WTC11 (cell line): ENCODE data around the gene BEND5. TPM values are rescaled to one million over a fixed set of nuclear protein-coding genes. Genes with fewer than 3 reads are reported as not detected.

Source experiments
- ATAC-seq: fragments of 200-7000 bp; cut with Tn5 transposase; 2 replicates; pipeline ENCODE4 v1.10.0; 2021; ENCODE audit warnings: mild to moderate bottlenecking, moderate library complexity
- CTCF ChIA-PET: fragments of 300-600 bp; sonication (Branson Sonifier 250); formaldehyde crosslinking; loops from one replicate; lab custom pipeline; 2021; ENCODE audit warnings: antibody characterized with exemption; lab: Charles Lee
- POLR2A ChIA-PET: fragments of 350-600 bp; sonication (Branson Sonifier 250); formaldehyde crosslinking; loops from one replicate; lab custom pipeline; 2021; ENCODE audit warnings: antibody characterized with exemption; lab: Charles Lee
- DNase-seq: peaks from one replicate; pipeline ENCODE4 v3.0.0; 2021; ENCODE audit warnings: low spot score
- H3K27ac Mint-ChIP-seq: 2 replicates; pipeline ENCODE4 v1.8.0; 2021; ENCODE audit warnings: mixed read lengths
- H3K27me3 Mint-ChIP-seq: 2 replicates; pipeline ENCODE4 v1.8.0; 2021; ENCODE audit warnings: low read depth, mild to moderate bottlenecking, moderate library complexity, mixed read lengths
- H3K36me3 Mint-ChIP-seq: 2 replicates; pipeline ENCODE4 v1.8.0; 2021; ENCODE audit warnings: mixed read lengths
- H3K4me1 Mint-ChIP-seq: 2 replicates; pipeline ENCODE4 v1.8.0; 2022; ENCODE audit warnings: mixed read lengths
- H3K4me3 Mint-ChIP-seq: 2 replicates; pipeline ENCODE4 v1.8.0; 2021; ENCODE audit warnings: mild to moderate bottlenecking, moderate library complexity, mixed read lengths
- H3K9me3 Mint-ChIP-seq: 2 replicates; pipeline ENCODE4 v1.8.0; 2021; ENCODE audit warnings: mixed read lengths
- ATF1 ChIP-seq: sonication (generic); formaldehyde crosslinking; IDR thresholded peaks from 2 replicates; pipeline ENCODE4 v1.8.1; 2023; ENCODE audit warnings: mild to moderate bottlenecking, moderate library complexity, missing genetic modification reagents
- ATF3 ChIP-seq: sonication (generic); formaldehyde crosslinking; conservative IDR thresholded peaks from 2 replicates; pipeline ENCODE4 v1.8.1; 2022; ENCODE audit warnings: mild to moderate bottlenecking, missing genetic modification reagents
- ATF6 ChIP-seq: sonication (generic); formaldehyde crosslinking; IDR thresholded peaks from 2 replicates; pipeline ENCODE4 v1.8.1; 2023; ENCODE audit warnings: mild to moderate bottlenecking, missing genetic modification reagents
- CBFB ChIP-seq: sonication (generic); formaldehyde crosslinking; IDR thresholded peaks from 2 replicates; pipeline ENCODE4 v1.8.1; 2022; ENCODE audit warnings: mild to moderate bottlenecking, low read depth, missing genetic modification reagents
- CREM ChIP-seq: sonication (generic); formaldehyde crosslinking; IDR thresholded peaks from 2 replicates; pipeline ENCODE4 v1.8.1; 2022; ENCODE audit warnings: mild to moderate bottlenecking, missing genetic modification reagents, moderate library complexity
- ELF4 ChIP-seq: sonication (generic); formaldehyde crosslinking; IDR thresholded peaks from 2 replicates; pipeline ENCODE4 v1.8.1; 2022; ENCODE audit warnings: low read depth, mild to moderate bottlenecking, moderate library complexity, missing genetic modification reagents
- ERG ChIP-seq: fragments of 250-450 bp; sonication (Bioruptor Pico); IDR thresholded peaks from 2 replicates; pipeline ENCODE4 v1.8.0; 2021; ENCODE audit warnings: mild to moderate bottlenecking
- FOXP4 ChIP-seq: sonication (generic); formaldehyde crosslinking; IDR thresholded peaks from 2 replicates; pipeline ENCODE4 v1.8.0; 2022; ENCODE audit warnings: mild to moderate bottlenecking, missing genetic modification reagents
- GABPB1 ChIP-seq: sonication (generic); formaldehyde crosslinking; IDR thresholded peaks from 2 replicates; pipeline ENCODE4 v1.8.1; 2023; ENCODE audit warnings: mild to moderate bottlenecking, missing genetic modification reagents
- IRF2 ChIP-seq: sonication (generic); formaldehyde crosslinking; IDR thresholded peaks from 2 replicates; pipeline ENCODE4 v1.8.0; 2022; ENCODE audit warnings: low read depth, missing genetic modification reagents, borderline replicate concordance
- JUN ChIP-seq: sonication (generic); formaldehyde crosslinking; IDR thresholded peaks from 2 replicates; pipeline ENCODE4 v1.8.0; 2023; ENCODE audit warnings: mild to moderate bottlenecking, missing genetic modification reagents
- MLX ChIP-seq: sonication (generic); formaldehyde crosslinking; IDR thresholded peaks from 2 replicates; pipeline ENCODE4 v1.8.1; 2023; ENCODE audit warnings: mild to moderate bottlenecking, missing genetic modification reagents, moderate library complexity
- NFYB ChIP-seq: sonication (generic); formaldehyde crosslinking; conservative IDR thresholded peaks from 2 replicates; pipeline ENCODE4 v1.8.0; 2022; ENCODE audit warnings: low read depth, missing genetic modification reagents
- RELA ChIP-seq: sonication (generic); formaldehyde crosslinking; IDR thresholded peaks from 2 replicates; pipeline ENCODE4 v1.8.1; 2022; ENCODE audit warnings: missing genetic modification reagents, mild to moderate bottlenecking, borderline replicate concordance
- SMAD3 ChIP-seq: sonication (generic); formaldehyde crosslinking; IDR thresholded peaks from 2 replicates; pipeline ENCODE4 v1.8.0; 2022; ENCODE audit warnings: missing genetic modification reagents, mild to moderate bottlenecking, borderline replicate concordance
- ZNF317 ChIP-seq: sonication (generic); formaldehyde crosslinking; IDR thresholded peaks from 2 replicates; pipeline ENCODE4 v1.8.1; 2023; ENCODE audit warnings: low read depth, mild to moderate bottlenecking, moderate library complexity, missing genetic modification reagents, borderline replicate concordance
- ZNF671 ChIP-seq: fragments of 250-450 bp; sonication (Bioruptor Pico); IDR thresholded peaks from 2 replicates; pipeline ENCODE4 v1.8.0; 2021; ENCODE audit warnings: mild to moderate bottlenecking
- total RNA-seq: library from RNA; stranded (reverse); gene quantifications from 3 replicates; pipeline ENCODE4 v1.2.3, GENCODE V29; 2021
- TF ChIP-seq, protein P1 (sequence below): sonication (generic); formaldehyde crosslinking; IDR thresholded peaks from 2 replicates; pipeline ENCODE4 v1.8.0; 2022; ENCODE audit warnings: mild to moderate bottlenecking, missing genetic modification reagents
- TF ChIP-seq, protein P2 (sequence below): sonication (generic); formaldehyde crosslinking; IDR thresholded peaks from 2 replicates; pipeline ENCODE4 v1.8.1; 2022; ENCODE audit warnings: low read depth, missing genetic modification reagents, borderline replicate concordance
- TF ChIP-seq, protein P3 (sequence below): fragments of 250-450 bp; sonication (Bioruptor Pico); IDR thresholded peaks from 2 replicates; pipeline ENCODE4 v1.9.0; 2021; ENCODE audit warnings: mild to moderate bottlenecking
- TF ChIP-seq, protein P4 (sequence below): fragments of 200-600 bp; IDR thresholded peaks from 2 replicates; pipeline ENCODE4 v1.8.0; 2022; ENCODE audit warnings: antibody characterized with exemption
- TF ChIP-seq, protein P5 (sequence below): sonication (generic); formaldehyde crosslinking; IDR thresholded peaks from 2 replicates; pipeline ENCODE4 v1.8.0; 2023; ENCODE audit warnings: missing genetic modification reagents

Gene BEND5
- total RNA-seq, 1 experiment from 2014 or later, result 4.9 TPM

DNA sequence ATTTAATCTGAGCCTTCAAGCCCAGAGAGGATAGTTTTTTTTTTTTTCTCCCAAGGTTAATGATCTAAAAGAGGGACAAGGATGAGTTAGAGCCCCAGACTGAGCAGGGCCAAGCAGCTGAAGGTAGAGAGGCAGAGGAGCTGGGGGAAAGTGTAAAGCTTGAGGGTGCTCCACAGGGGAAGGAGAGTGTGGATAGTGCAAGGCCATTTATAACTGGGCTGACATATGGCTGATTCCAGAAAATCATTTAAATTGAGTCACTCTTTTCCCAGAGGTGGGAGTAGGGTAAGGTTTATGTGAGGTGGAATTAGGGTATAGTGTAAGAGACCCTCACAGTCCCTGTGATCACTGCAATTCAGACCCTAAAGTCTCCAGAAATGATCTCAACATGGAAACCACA lies 55.8 kb downstream of the BEND5 start (continued):
- TF ChIP-seq ATF6 (no peak), CBFB (no peak), FOXP4 (no peak), MLX (no peak)
- TF ChIP-seq, protein P1, sequence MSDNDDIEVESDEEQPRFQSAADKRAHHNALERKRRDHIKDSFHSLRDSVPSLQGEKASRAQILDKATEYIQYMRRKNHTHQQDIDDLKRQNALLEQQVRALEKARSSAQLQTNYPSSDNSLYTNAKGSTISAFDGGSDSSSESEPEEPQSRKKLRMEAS (CRISPR knock-in tag), result no peak
- TF ChIP-seq, protein P2, sequence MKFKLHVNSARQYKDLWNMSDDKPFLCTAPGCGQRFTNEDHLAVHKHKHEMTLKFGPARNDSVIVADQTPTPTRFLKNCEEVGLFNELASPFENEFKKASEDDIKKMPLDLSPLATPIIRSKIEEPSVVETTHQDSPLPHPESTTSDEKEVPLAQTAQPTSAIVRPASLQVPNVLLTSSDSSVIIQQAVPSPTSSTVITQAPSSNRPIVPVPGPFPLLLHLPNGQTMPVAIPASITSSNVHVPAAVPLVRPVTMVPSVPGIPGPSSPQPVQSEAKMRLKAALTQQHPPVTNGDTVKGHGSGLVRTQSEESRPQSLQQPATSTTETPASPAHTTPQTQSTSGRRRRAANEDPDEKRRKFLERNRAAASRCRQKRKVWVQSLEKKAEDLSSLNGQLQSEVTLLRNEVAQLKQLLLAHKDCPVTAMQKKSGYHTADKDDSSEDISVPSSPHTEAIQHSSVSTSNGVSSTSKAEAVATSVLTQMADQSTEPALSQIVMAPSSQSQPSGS (CRISPR knock-in tag), result no peak

- no peaks in the 10 kb centered on the region for H3K4me1 Mint-ChIP-seq
- no peaks in the 10 kb centered on the region for H3K9me3 Mint-ChIP-seq
- H3K27me3 Mint-ChIP-seq, result no peaks in the 10 kb centered on the region
- no peak overlapping the region for H3K27ac Mint-ChIP-seq
- ChIA-PET CTCF (interaction anchor here (1.2 kb wide), 1 partner anchor 146 kb away, joined by 3 read pairs; no protein-coding TSS in a partner anchor), POLR2A (no interaction called here)
- H3K4me3 Mint-ChIP-seq, result no peak overlapping the region
- ATAC-seq (no peak), DNase-seq (no peak)
- H3K36me3 Mint-ChIP-seq, result no peaks in the 10 kb centered on the region
- no peak for TF ChIP-seq ATF3 (CRISPR knock-in tag)
- no peak for TF ChIP-seq ATF1 (CRISPR knock-in tag)
- TF ChIP-seq RELA, result no peak
- no peak for TF ChIP-seq IRF2 (CRISPR knock-in tag)
- TF ChIP-seq, protein P3, sequence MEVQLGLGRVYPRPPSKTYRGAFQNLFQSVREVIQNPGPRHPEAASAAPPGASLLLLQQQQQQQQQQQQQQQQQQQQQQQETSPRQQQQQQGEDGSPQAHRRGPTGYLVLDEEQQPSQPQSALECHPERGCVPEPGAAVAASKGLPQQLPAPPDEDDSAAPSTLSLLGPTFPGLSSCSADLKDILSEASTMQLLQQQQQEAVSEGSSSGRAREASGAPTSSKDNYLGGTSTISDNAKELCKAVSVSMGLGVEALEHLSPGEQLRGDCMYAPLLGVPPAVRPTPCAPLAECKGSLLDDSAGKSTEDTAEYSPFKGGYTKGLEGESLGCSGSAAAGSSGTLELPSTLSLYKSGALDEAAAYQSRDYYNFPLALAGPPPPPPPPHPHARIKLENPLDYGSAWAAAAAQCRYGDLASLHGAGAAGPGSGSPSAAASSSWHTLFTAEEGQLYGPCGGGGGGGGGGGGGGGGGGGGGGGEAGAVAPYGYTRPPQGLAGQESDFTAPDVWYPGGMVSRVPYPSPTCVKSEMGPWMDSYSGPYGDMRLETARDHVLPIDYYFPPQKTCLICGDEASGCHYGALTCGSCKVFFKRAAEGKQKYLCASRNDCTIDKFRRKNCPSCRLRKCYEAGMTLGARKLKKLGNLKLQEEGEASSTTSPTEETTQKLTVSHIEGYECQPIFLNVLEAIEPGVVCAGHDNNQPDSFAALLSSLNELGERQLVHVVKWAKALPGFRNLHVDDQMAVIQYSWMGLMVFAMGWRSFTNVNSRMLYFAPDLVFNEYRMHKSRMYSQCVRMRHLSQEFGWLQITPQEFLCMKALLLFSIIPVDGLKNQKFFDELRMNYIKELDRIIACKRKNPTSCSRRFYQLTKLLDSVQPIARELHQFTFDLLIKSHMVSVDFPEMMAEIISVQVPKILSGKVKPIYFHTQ (CRISPR knock-in tag), result no peak
- TF ChIP-seq JUN (CRISPR knock-in tag), result no peak
- TF ChIP-seq, protein P1 (CRISPR knock-in tag), result no peak
- no peak for TF ChIP-seq ZNF317 (CRISPR knock-in tag)
- TF ChIP-seq ZNF671 (CRISPR knock-in tag), result no peak
- no peak for TF ChIP-seq SMAD3 (CRISPR knock-in tag)
- no peak for TF ChIP-seq NFYB
- no peak for TF ChIP-seq CREM (CRISPR knock-in tag)
- TF ChIP-seq GABPB1 (CRISPR knock-in tag), result no peak
- TF ChIP-seq, protein P4, sequence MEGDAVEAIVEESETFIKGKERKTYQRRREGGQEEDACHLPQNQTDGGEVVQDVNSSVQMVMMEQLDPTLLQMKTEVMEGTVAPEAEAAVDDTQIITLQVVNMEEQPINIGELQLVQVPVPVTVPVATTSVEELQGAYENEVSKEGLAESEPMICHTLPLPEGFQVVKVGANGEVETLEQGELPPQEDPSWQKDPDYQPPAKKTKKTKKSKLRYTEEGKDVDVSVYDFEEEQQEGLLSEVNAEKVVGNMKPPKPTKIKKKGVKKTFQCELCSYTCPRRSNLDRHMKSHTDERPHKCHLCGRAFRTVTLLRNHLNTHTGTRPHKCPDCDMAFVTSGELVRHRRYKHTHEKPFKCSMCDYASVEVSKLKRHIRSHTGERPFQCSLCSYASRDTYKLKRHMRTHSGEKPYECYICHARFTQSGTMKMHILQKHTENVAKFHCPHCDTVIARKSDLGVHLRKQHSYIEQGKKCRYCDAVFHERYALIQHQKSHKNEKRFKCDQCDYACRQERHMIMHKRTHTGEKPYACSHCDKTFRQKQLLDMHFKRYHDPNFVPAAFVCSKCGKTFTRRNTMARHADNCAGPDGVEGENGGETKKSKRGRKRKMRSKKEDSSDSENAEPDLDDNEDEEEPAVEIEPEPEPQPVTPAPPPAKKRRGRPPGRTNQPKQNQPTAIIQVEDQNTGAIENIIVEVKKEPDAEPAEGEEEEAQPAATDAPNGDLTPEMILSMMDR, result no peak
- TF ChIP-seq ERG (CRISPR knock-in tag), result no peak
- TF ChIP-seq, protein P5, sequence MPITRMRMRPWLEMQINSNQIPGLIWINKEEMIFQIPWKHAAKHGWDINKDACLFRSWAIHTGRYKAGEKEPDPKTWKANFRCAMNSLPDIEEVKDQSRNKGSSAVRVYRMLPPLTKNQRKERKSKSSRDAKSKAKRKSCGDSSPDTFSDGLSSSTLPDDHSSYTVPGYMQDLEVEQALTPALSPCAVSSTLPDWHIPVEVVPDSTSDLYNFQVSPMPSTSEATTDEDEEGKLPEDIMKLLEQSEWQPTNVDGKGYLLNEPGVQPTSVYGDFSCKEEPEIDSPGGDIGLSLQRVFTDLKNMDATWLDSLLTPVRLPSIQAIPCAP (CRISPR knock-in tag), result no peak
- TF ChIP-seq ELF4 (CRISPR knock-in tag), result no peak
These were observed 58.0 kb downstream of the BEND5 start for GRCh38 chr1:48718705-48719104.
